DLD1 (cell line): Measurements from ENCODE around the gene RAB22A.

Source experiments
- in situ Hi-C: cut with HindIII; loops from 2 replicates; pipeline ENCODE4 v1.10.0; 2017; ENCODE audit warnings: low sequenced_read_pairs

RAB22A gene

GRCh38 chr20:58309591-58310290 lies at the start of gene RAB22A:
Gene RAB22A, plus strand, starts transcription at chr20:58309715. Its CDS starts 262 bp downstream, at chr20:58309977.
- in situ Hi-C loops: no loop called here

GRCh38 chr20:58260006-58260405 lies 49.5 kb upstream of the RAB22A start:
- in situ Hi-C loops: no loop called here

GRCh38 chr20:58261660-58262059 lies 47.9 kb upstream of the RAB22A start:
- in situ Hi-C loops: no loop called here

- in situ Hi-C loops: no loop called here
These were observed 45.2 kb upstream of the RAB22A start for GRCh38 chr20:58264271-58264670.

GRCh38 chr20:58267389-58268215 lies 41.9 kb upstream of the RAB22A start:
- in situ Hi-C loops: no loop called here

GRCh38 chr20:58268421-58268821 lies 41.1 kb upstream of the RAB22A start:
- in situ Hi-C loops: no loop called here

- in situ Hi-C loops: no loop called here
These were observed 40.4 kb upstream of the RAB22A start for GRCh38 chr20:58268936-58269619.

- in situ Hi-C loops: no loop called here
These were observed 37.7 kb upstream of the RAB22A start for GRCh38 chr20:58271606-58272351.

GRCh38 chr20:58274384-58274783 lies 35.1 kb upstream of the RAB22A start:
- in situ Hi-C loops: no loop called here

- in situ Hi-C loops: no loop called here
These were observed 32.4 kb upstream of the RAB22A start for GRCh38 chr20:58277107-58277506.

GRCh38 chr20:58277578-58278472 lies 31.7 kb upstream of the RAB22A start:
- in situ Hi-C loops: no loop called here

- in situ Hi-C loops: no loop called here
These were observed 22.8 kb upstream of the RAB22A start for GRCh38 chr20:58286729-58287128.

GRCh38 chr20:58287638-58288037 lies 21.9 kb upstream of the RAB22A start:
- in situ Hi-C loops: no loop called here

- in situ Hi-C loops: no loop called here
These were observed 20.4 kb upstream of the RAB22A start for GRCh38 chr20:58289143-58289542.

GRCh38 chr20:58293453-58293852 lies 16.1 kb upstream of the RAB22A start:
- in situ Hi-C loops: no loop called here

GRCh38 chr20:58294497-58295455 lies 14.7 kb upstream of the RAB22A start:
- in situ Hi-C loops: no loop called here

- in situ Hi-C loops: no loop called here
These were observed 13.3 kb upstream of the RAB22A start for GRCh38 chr20:58296051-58296837.

- in situ Hi-C loops: no loop called here
These were observed 12.1 kb upstream of the RAB22A start for GRCh38 chr20:58297394-58297793.
